B cell (primary cell): Measurements from ENCODE around the gene PRRX1. TPM values are rescaled to one million over a fixed set of nuclear protein-coding genes. Genes with fewer than 3 reads are reported as not detected.

Source experiments
- ATAC-seq: fragments of 200-7000 bp; cut with Tn5 transposase; one replicate; pipeline ENCODE4 v1.10.0; 2021; ENCODE audit warnings: low read depth, mild to moderate bottlenecking, moderate number of reproducible peaks, moderate library complexity
- CTCF ChIA-PET: fragments of 350-600 bp; sonication (Branson Sonifier 250); formaldehyde crosslinking; loops from one replicate; lab custom pipeline; 2021; ENCODE audit warnings: antibody characterized with exemption, inconsistent platforms; lab: Charles Lee
- POLR2A ChIA-PET: fragments of 350-600 bp; sonication (Branson Sonifier 250); formaldehyde crosslinking; loops from one replicate; lab custom pipeline; 2021; ENCODE audit warnings: antibody characterized with exemption; lab: Charles Lee
- DNase-seq: peaks from one replicate; pipeline ENCODE4 v3.0.0; 2013
- H2AFZ ChIP-seq: 2 replicates; pipeline ENCODE4 v1.6.1; 2012; ENCODE audit warnings: mild to moderate bottlenecking, low read depth, low read length; ENCODE audit not compliant: insufficient read depth, poor library complexity, severe bottlenecking
- H3K27ac ChIP-seq, 2 donors: 1 replicate in 1 of 2; 2 replicates in 1 of 2; pipeline ENCODE4 v1.5.1; 2012 to 2013; ENCODE audit warnings: low read length in 2 of 2, mild to moderate bottlenecking in 2 of 2, moderate library complexity in 1 of 2
- H3K27me3 ChIP-seq, 4 experiments: fragments of 200-600 bp in 1 of 4; sonication (generic) in 1 of 4; replicated peaks in 1 of 4; 1 replicate in 2 of 4; 2 replicates in 2 of 4; pipeline versions ENCODE4 v1.6.1 to v1.7.0; 2013 to 2016; ENCODE audit warnings: low read length in 3 of 4, mild to moderate bottlenecking in 2 of 4, mixed read lengths in 1 of 4, moderate library complexity in 1 of 4; ENCODE audit not compliant: insufficient read depth in 4 of 4, control insufficient read depth in 3 of 4; ENCODE audit errors: control extremely low read depth in 1 of 4
- H3K36me3 ChIP-seq, 2 experiments: replicated peaks in 1 of 2; 1 replicate in 1 of 2; 2 replicates in 1 of 2; pipeline versions ENCODE4 v1.6.1 to v1.7.1; 2013; ENCODE audit warnings: low read length in 1 of 2; ENCODE audit not compliant: insufficient read depth in 2 of 2, control insufficient read depth in 1 of 2; ENCODE audit errors: control extremely low read depth in 1 of 2, extremely low read depth in 1 of 2
- H3K4me1 ChIP-seq, 2 donors: fragments of 200-600 bp in 1 of 2; sonication (generic) in 1 of 2; 1 replicate in 1 of 2; 2 replicates in 1 of 2; pipeline versions ENCODE4 v1.5.1 to v1.6.1; 2013 to 2017; ENCODE audit warnings: low read length in 2 of 2; ENCODE audit not compliant: control insufficient read depth in 2 of 2, insufficient read depth in 2 of 2
- H3K4me2 ChIP-seq: replicated peaks from 2 replicates; pipeline ENCODE3; 2012; ENCODE audit warnings: mild to moderate bottlenecking, low read depth, low read length; ENCODE audit not compliant: poor library complexity, severe bottlenecking
- H3K4me3 ChIP-seq, 5 experiments: fragments of 200-600 bp in 1 of 5; sonication (generic) in 1 of 5; 1 replicate in 3 of 5; 2 replicates in 2 of 5; pipeline versions ENCODE4 v1.5.1 to v1.7.0; 2011 to 2016; ENCODE audit warnings: low read length in 4 of 5, mild to moderate bottlenecking in 4 of 5, low read depth in 2 of 5, control low read depth in 1 of 5, moderate library complexity in 1 of 5; ENCODE audit not compliant: insufficient read depth in 1 of 5; ENCODE audit errors: control extremely low read depth in 1 of 5, extremely low read depth in 1 of 5
- H3K79me2 ChIP-seq: fragments of 200-600 bp; sonication (generic); one replicate; pipeline ENCODE4 v1.6.0; 2016; ENCODE audit warnings: low read length; ENCODE audit not compliant: control insufficient read depth, insufficient read depth
- H3K9ac ChIP-seq: fragments of 200-600 bp; sonication (generic); 2 replicates; pipeline ENCODE4 v1.6.1; 2017; ENCODE audit warnings: mild to moderate bottlenecking, low read length, moderate library complexity
- H3K9me3 ChIP-seq, 3 donors: one replicate each; pipeline versions ENCODE4 v1.6.1 to v1.7.1; 2013; ENCODE audit warnings: low read length in 2 of 3; ENCODE audit not compliant: control insufficient read depth in 2 of 3, insufficient read depth in 1 of 3; ENCODE audit errors: control extremely low read depth in 1 of 3
- H4K20me1 ChIP-seq: 2 replicates; pipeline ENCODE4 v1.6.0; 2012; ENCODE audit warnings: mild to moderate bottlenecking, low read length; ENCODE audit not compliant: insufficient read depth, control insufficient read depth, poor library complexity, severe bottlenecking
- H3K27ac Mint-ChIP-seq: one replicate; pipeline ENCODE4 v1.8.0; 2021; ENCODE audit warnings: mixed read lengths
- H3K27me3 Mint-ChIP-seq: one replicate; pipeline ENCODE4 v1.8.0; 2021; ENCODE audit warnings: mixed read lengths
- H3K4me1 Mint-ChIP-seq: one replicate; pipeline ENCODE4 v1.8.0; 2021; ENCODE audit warnings: mixed read lengths
- H3K4me3 Mint-ChIP-seq: one replicate; pipeline ENCODE4 v1.8.0; 2021; ENCODE audit warnings: mixed read lengths
- H3K9me3 Mint-ChIP-seq: one replicate; pipeline ENCODE4 v1.8.0; 2022; ENCODE audit warnings: mixed read lengths; ENCODE audit not compliant: insufficient read depth
- EZH2 ChIP-seq: IDR thresholded peaks from 2 replicates; pipeline ENCODE4 v1.6.1; 2012; ENCODE audit warnings: borderline replicate concordance, low read depth, mild to moderate bottlenecking, moderate library complexity, low read length; ENCODE audit not compliant: insufficient read depth, poor library complexity, severe bottlenecking
- WGBS: methylation state at CpG from one replicate; pipeline ENCODE4 v1.1.5; 2013; ENCODE audit warnings: missing lambda C conversion rate; ENCODE audit not compliant: insufficient coverage; 5-methylcytosine and 5-hydroxymethylcytosine counted together
- intact Hi-C: fragments of 100-400 bp; cut with micrococcal nuclease; formaldehyde crosslinking; loops from one replicate; pipeline ENCODE4 v1.10.0; 2022
- polyA plus RNA-seq: library from polyadenylated mRNA; depleted of rRNA; stranded (reverse); fragments of >200 nt; gene quantifications from 2 replicates; pipeline ENCODE4 v1.2.3, GENCODE V29; 2012
- total RNA-seq, 2 donors: library from RNA; stranded (reverse); fragments of 120-200 nt in 1 of 2; gene quantifications; 1 replicate in 1 of 2; 2 replicates in 1 of 2; pipeline versions ENCODE4 v1.2.3 to v1.2.4, GENCODE V29; 2013 to 2022
- TF ChIP-seq, protein P1 (sequence below): fragments of 200-600 bp; IDR thresholded peaks from one replicate; pipeline ENCODE4 v1.8.0; 2022; ENCODE audit warnings: antibody characterized with exemption, mild to moderate bottlenecking

PRRX1 gene
- total and polyA plus RNA-seq, 2 donors (not counting 1 experiment from before 2014, with no cell fraction given): not detected

DNA sequence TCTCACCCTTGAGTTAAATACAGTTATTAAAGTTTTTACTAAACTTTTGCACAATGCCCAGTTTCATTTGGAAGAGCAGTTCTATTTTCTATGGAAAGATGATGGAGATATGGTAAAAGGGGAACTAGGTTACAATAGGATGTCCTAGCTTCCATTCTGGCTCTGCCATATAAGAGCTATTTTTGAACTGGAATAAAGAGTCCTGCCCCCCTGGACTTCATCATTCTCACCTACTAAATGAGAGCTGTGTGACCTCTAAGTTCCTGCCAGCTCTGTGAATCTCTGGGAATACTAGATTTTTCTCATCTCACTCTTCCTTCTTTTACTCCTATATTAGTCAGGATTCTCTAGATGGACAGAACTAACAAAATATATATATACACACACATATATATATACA is 106.3 kb downstream of the PRRX1 start:
- Histone ChIP-seq H3K79me2 (no peaks in the 10 kb centered on the region), H3K4me1 (no peaks in the 10 kb centered on the region), H3K27ac (no peak overlapping the region), H3K4me2 (no peak overlapping the region), H3K4me3 (no peak overlapping the region), H3K27me3 (no peaks in the 10 kb centered on the region), H3K36me3 (no peaks in the 10 kb centered on the region), H4K20me1 (no peaks in the 10 kb centered on the region), H3K9me3 (no peaks in the 10 kb centered on the region), H2AFZ (no peak overlapping the region), H3K9ac (no peak overlapping the region)
- Mint-ChIP-seq H3K4me1 (no peaks in the 10 kb centered on the region), H3K27ac (no peak overlapping the region), H3K9me3 (no peaks in the 10 kb centered on the region), H3K4me3 (no peak overlapping the region), H3K27me3 (peaks cover 3% of the 10 kb centered on the region)
- CTCF ChIA-PET: no interaction called here
- no peak for DNase-seq
- no peak for ATAC-seq
- intact Hi-C loops: no loop called here
- POLR2A ChIA-PET: no interaction called here
- no peak for TF ChIP-seq EZH2
- TF ChIP-seq, protein P1, sequence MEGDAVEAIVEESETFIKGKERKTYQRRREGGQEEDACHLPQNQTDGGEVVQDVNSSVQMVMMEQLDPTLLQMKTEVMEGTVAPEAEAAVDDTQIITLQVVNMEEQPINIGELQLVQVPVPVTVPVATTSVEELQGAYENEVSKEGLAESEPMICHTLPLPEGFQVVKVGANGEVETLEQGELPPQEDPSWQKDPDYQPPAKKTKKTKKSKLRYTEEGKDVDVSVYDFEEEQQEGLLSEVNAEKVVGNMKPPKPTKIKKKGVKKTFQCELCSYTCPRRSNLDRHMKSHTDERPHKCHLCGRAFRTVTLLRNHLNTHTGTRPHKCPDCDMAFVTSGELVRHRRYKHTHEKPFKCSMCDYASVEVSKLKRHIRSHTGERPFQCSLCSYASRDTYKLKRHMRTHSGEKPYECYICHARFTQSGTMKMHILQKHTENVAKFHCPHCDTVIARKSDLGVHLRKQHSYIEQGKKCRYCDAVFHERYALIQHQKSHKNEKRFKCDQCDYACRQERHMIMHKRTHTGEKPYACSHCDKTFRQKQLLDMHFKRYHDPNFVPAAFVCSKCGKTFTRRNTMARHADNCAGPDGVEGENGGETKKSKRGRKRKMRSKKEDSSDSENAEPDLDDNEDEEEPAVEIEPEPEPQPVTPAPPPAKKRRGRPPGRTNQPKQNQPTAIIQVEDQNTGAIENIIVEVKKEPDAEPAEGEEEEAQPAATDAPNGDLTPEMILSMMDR: no peak

DNA sequence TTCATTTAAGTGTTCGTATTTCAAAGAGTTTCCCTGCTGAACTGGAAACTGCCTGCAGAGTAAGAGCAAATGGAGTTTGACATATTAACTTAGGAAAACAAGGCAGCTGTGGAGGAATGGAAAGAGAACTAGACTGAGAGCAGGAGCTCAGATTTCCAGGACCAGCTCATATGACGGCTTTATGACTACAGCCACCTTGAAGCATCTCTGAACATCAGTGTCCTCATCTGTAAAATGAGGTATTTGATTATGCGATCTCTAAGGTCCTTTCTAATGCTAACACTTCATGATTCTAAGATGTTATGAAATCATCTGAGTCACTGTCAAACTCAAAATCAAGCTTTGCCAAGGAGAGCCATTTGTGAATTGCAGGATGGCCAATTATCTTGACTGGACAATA is 112.3 kb downstream of the PRRX1 start:
- ATAC-seq (no peak), DNase-seq (no peak)
- WGBS: 95% methylated on average over 2 of the region's 3 CpGs
- ChIA-PET POLR2A (no interaction called here), CTCF (no interaction called here)
- no peaks in the 10 kb centered on the region for H3K27me3 Mint-ChIP-seq
- Histone ChIP-seq H3K79me2 (no peaks in the 10 kb centered on the region), H3K4me2 (no peak overlapping the region), H2AFZ (no peak overlapping the region), H3K4me3 (no peak overlapping the region), H3K9me3 (no peaks in the 10 kb centered on the region), H3K27me3 (no peaks in the 10 kb centered on the region), H3K36me3 (no peaks in the 10 kb centered on the region), H3K9ac (no peak overlapping the region), H3K27ac (no peak overlapping the region), H3K4me1 (no peaks in the 10 kb centered on the region), H4K20me1 (no peaks in the 10 kb centered on the region)
- H3K9me3 Mint-ChIP-seq: peaks cover 2% of the 10 kb centered on the region
- H3K27ac Mint-ChIP-seq: no peak overlapping the region
- TF ChIP-seq, protein P1: no peak
- no peak for TF ChIP-seq EZH2
- H3K4me3 Mint-ChIP-seq: no peak overlapping the region
- H3K4me1 Mint-ChIP-seq: no peaks in the 10 kb centered on the region
- intact Hi-C loops: no loop called here
